T-cell (primary cell): ENCODE measurements around the gene GCNT2. TPM values are rescaled to one million over a fixed set of nuclear protein-coding genes. Genes with fewer than 3 reads are reported as not detected.
"Not testable (repeated sequence)": the region's sequence is repeated elsewhere in the genome, so short reads cannot be mapped to it uniquely, and the experiment has no call there.

Experiments
- ATAC-seq, 4 experiments: fragments of 200-7000 bp in 3 of 4; fragments of 150-1000 bp in 1 of 4; cut with Tn5 transposase; replicated peaks in 1 of 4; 1 replicate in 3 of 4; 2 replicates in 1 of 4; pipeline ENCODE4 v1.10.0; 2021; ENCODE audit warnings: moderate library complexity in 3 of 4, mild to moderate bottlenecking in 2 of 4, moderate number of reproducible peaks in 1 of 4
- CTCF ChIA-PET, 2 donors: fragments of 300-600 bp; sonication (Branson Sonifier 250); formaldehyde crosslinking; loops; one replicate each; lab custom pipeline; 2022; ENCODE audit warnings: antibody characterized with exemption in 2 of 2; lab: Charles Lee
- POLR2A ChIA-PET, 2 donors: fragments of 300-600 bp; sonication (Branson Sonifier 250); formaldehyde crosslinking; loops; one replicate each; lab custom pipeline; 2022; ENCODE audit warnings: antibody characterized with exemption in 2 of 2; lab: Charles Lee
- DNase-seq, 35 experiments: peaks; one replicate each; pipeline versions ENCODE4 v3.0.0 to v3.0.0-alpha.2; 2013 to 2023
- H3K27ac ChIP-seq: one replicate; pipeline ENCODE4 v1.5.1; 2013; ENCODE audit warnings: low read length
- H3K27me3 ChIP-seq, 2 experiments: replicated peaks in 1 of 2; 1 replicate in 1 of 2; 2 replicates in 1 of 2; pipeline versions ENCODE4 v1.6.1 to v1.7.0; 2013; ENCODE audit warnings: low read length in 1 of 2, mixed read lengths in 1 of 2; ENCODE audit not compliant: control insufficient read depth in 2 of 2, insufficient read depth in 2 of 2; ENCODE audit errors: extremely low read depth in 1 of 2
- H3K36me3 ChIP-seq, 2 donors: 1 replicate in 1 of 2; 2 replicates in 1 of 2; pipeline versions ENCODE4 v1.6.1 to v1.7.0; 2013; ENCODE audit warnings: low read length in 1 of 2; ENCODE audit not compliant: control insufficient read depth in 2 of 2, insufficient read depth in 1 of 2; ENCODE audit errors: extremely low read depth in 1 of 2
- H3K4me1 ChIP-seq, 2 experiments: 1 replicate in 1 of 2; 2 replicates in 1 of 2; pipeline versions ENCODE4 v1.6.1 to v1.7.0; 2013; ENCODE audit warnings: low read length in 2 of 2, mixed read lengths in 1 of 2; ENCODE audit not compliant: insufficient read depth in 2 of 2, control insufficient read depth in 1 of 2; ENCODE audit errors: extremely low read depth in 1 of 2
- H3K4me3 ChIP-seq, 2 donors: 1 replicate in 1 of 2; 2 replicates in 1 of 2; pipeline versions ENCODE4 v1.5.1 to v1.7.0; 2013; ENCODE audit warnings: mild to moderate bottlenecking in 2 of 2, low read length in 1 of 2, moderate library complexity in 1 of 2; ENCODE audit not compliant: control insufficient read depth in 1 of 2; ENCODE audit errors: extremely low read depth in 1 of 2
- H3K9me3 ChIP-seq: 2 replicates; pipeline ENCODE4 v1.7.0; 2013
- H3K27ac Mint-ChIP-seq, 2 donors: one replicate each; pipeline ENCODE4 v1.8.0; 2020 to 2021; ENCODE audit warnings: mild to moderate bottlenecking in 2 of 2, mixed read lengths in 2 of 2
- H3K27me3 Mint-ChIP-seq, 2 donors: one replicate each; pipeline ENCODE4 v1.8.0; 2021 to 2022; ENCODE audit warnings: mixed read lengths in 2 of 2
- H3K36me3 Mint-ChIP-seq: one replicate; pipeline ENCODE4 v1.8.0; 2021; ENCODE audit warnings: mixed read lengths
- H3K4me1 Mint-ChIP-seq, 3 donors: one replicate each; pipeline ENCODE4 v1.8.0; 2020 to 2022; ENCODE audit warnings: mixed read lengths in 3 of 3, mild to moderate bottlenecking in 1 of 3
- H3K4me3 Mint-ChIP-seq, 3 donors: one replicate each; pipeline ENCODE4 v1.8.0; 2020 to 2022; ENCODE audit warnings: mild to moderate bottlenecking in 3 of 3, mixed read lengths in 3 of 3, moderate library complexity in 3 of 3
- H3K9me3 Mint-ChIP-seq, 3 donors: one replicate each; pipeline ENCODE4 v1.8.0; 2020 to 2022; ENCODE audit warnings: mixed read lengths in 3 of 3
- WGBS: methylation state at CpG from one replicate; pipeline ENCODE4 v1.1.5; 2013; ENCODE audit warnings: missing lambda C conversion rate; ENCODE audit not compliant: insufficient coverage; 5-methylcytosine and 5-hydroxymethylcytosine counted together
- total RNA-seq, 35 experiments: library from RNA in 6 of 35; stranded (reverse) in 6 of 35; fragments of 120-200 nt in 1 of 35; gene quantifications; one replicate each; pipeline versions ENCODE4 v1.2.1 to v1.2.4 and lab custom pipeline; 2013 to 2026

GCNT2 gene
- total RNA-seq, 5 donors from 2014 or later (not counting 1 experiment from before 2014, with no cell fraction given): 2.2 to 6.8 (median 2.9) TPM

- no peaks in the 10 kb centered on the region for H3K9me3 ChIP-seq
- no peaks in the 10 kb centered on the region for H3K36me3 ChIP-seq
- H3K27me3 ChIP-seq: peaks cover 0 to 10% of the 10 kb centered on the region in 2 experiments
- H3K4me1 ChIP-seq: no peaks in the 10 kb centered on the region
- no peaks in the 10 kb centered on the region for H3K9me3 Mint-ChIP-seq
- peaks cover 4 to 26% of the 10 kb centered on the region in 2 donors for H3K27me3 Mint-ChIP-seq
- no peak overlapping the region for H3K27ac Mint-ChIP-seq
- H3K4me3 Mint-ChIP-seq: no peak overlapping the region
- no peaks in the 10 kb centered on the region for H3K36me3 Mint-ChIP-seq
- no peak overlapping the region for H3K4me3 ChIP-seq
- 94% methylated on average over 46 of the region's 46 CpGs for WGBS
- no peak for DNase-seq
- ChIA-PET CTCF (interaction anchor here (0.6 to 5.1 kb wide), 3 partner anchors 9 to 332 kb away, joined by 3 to 41 read pairs (median 4); no protein-coding TSS in a partner anchor), POLR2A (no interaction called here)
- H3K4me1 Mint-ChIP-seq: peaks cover 0 to 1% (median 0%) of the 10 kb centered on the region in 3 donors
- ATAC-seq: no peak
- no peak overlapping the region for H3K27ac ChIP-seq
Observed at GRCh38 chr6:10482636-10483257, 38.4 kb upstream of the GCNT2 start.

GRCh38 chr6:10484912-10485311, 36.2 kb upstream of the GCNT2 start:
- CTCF ChIA-PET: no interaction called here
- H3K9me3 Mint-ChIP-seq: no peaks in the 10 kb centered on the region

GRCh38 chr6:10485406-10485805, 35.7 kb upstream of the GCNT2 start:
- no peak for ATAC-seq
- ChIA-PET POLR2A (no interaction called here), CTCF (no interaction called here)
- peaks cover 2 to 28% of the 10 kb centered on the region in 2 donors for H3K27me3 Mint-ChIP-seq
- Histone ChIP-seq H3K27ac (no peak overlapping the region), H3K4me3 (no peak overlapping the region), H3K36me3 (no peaks in the 10 kb centered on the region), H3K4me1 (no peaks in the 10 kb centered on the region), H3K9me3 (no peaks in the 10 kb centered on the region), H3K27me3 (peaks cover 0 to 13% of the 10 kb centered on the region in 2 experiments)
- 79% methylated on average over 2 of the region's 7 CpGs for WGBS
- H3K4me3 Mint-ChIP-seq: no peak overlapping the region
- H3K4me1 Mint-ChIP-seq: no peaks in the 10 kb centered on the region
- no peak overlapping the region for H3K27ac Mint-ChIP-seq
- H3K36me3 Mint-ChIP-seq: no peaks in the 10 kb centered on the region
- DNase-seq: no peak
- H3K9me3 Mint-ChIP-seq: no peaks in the 10 kb centered on the region

More at GRCh38 chr6:10484912-10485311, 36.2 kb upstream of the GCNT2 start:
- Histone ChIP-seq H3K4me3 (no peak overlapping the region), H3K36me3 (no peaks in the 10 kb centered on the region), H3K9me3 (no peaks in the 10 kb centered on the region), H3K27ac (no peak overlapping the region), H3K4me1 (no peaks in the 10 kb centered on the region), H3K27me3 (peaks cover 0 to 13% of the 10 kb centered on the region in 2 experiments)
- DNase-seq: no peak
- Mint-ChIP-seq H3K27ac (no peak overlapping the region), H3K4me1 (peaks cover 0 to 1% (median 0%) of the 10 kb centered on the region in 3 donors), H3K27me3 (peaks cover 3 to 30% of the 10 kb centered on the region in 2 donors), H3K36me3 (no peaks in the 10 kb centered on the region), H3K4me3 (no peak overlapping the region)
- no CpG with 5 or more reads among the region's 3 CpGs for WGBS
- POLR2A ChIA-PET: interaction anchor here in 1 of 2 donors (0.6 kb wide), 1 partner anchor 12 kb away, joined by 4 read pairs; no protein-coding TSS in a partner anchor
- ATAC-seq: no peak

GRCh38 chr6:10486215-10486614, 34.9 kb upstream of the GCNT2 start:
- ATAC-seq (no peak), DNase-seq (no peak)
- CTCF ChIA-PET: no interaction called here
- Histone ChIP-seq H3K9me3 (no peaks in the 10 kb centered on the region), H3K4me3 (no peak overlapping the region), H3K27me3 (peaks cover 0 to 14% of the 10 kb centered on the region in 2 experiments), H3K4me1 (no peaks in the 10 kb centered on the region), H3K27ac (no peak overlapping the region), H3K36me3 (no peaks in the 10 kb centered on the region)
- POLR2A ChIA-PET: no interaction called here
- H3K4me3 Mint-ChIP-seq: no peak overlapping the region
- no peaks in the 10 kb centered on the region for H3K4me1 Mint-ChIP-seq
- H3K9me3 Mint-ChIP-seq: no peaks in the 10 kb centered on the region
- no peaks in the 10 kb centered on the region for H3K36me3 Mint-ChIP-seq
- 86% methylated on average over 4 of the region's 4 CpGs for WGBS
- H3K27me3 Mint-ChIP-seq: peaks cover 2 to 27% of the 10 kb centered on the region in 2 donors
- no peak overlapping the region for H3K27ac Mint-ChIP-seq

- H3K9me3 ChIP-seq, H3K36me3 Mint-ChIP-seq, H3K27ac Mint-ChIP-seq, ATAC-seq, H3K4me1 ChIP-seq, DNase-seq, H3K9me3 Mint-ChIP-seq, POLR2A ChIA-PET, H3K27ac ChIP-seq, H3K36me3 ChIP-seq, H3K4me1 Mint-ChIP-seq, H3K4me3 ChIP-seq, H3K4me3 Mint-ChIP-seq: not testable (repeated sequence)
- WGBS: 70% methylated on average over 2 of the region's 9 CpGs
- peaks cover 0 to 27% of the 10 kb centered on the region in 2 donors for H3K27me3 Mint-ChIP-seq
- CTCF ChIA-PET: interaction anchor here in 1 of 2 donors (0.6 kb wide), 1 partner anchor 13 kb away, joined by 3 read pairs; no protein-coding TSS in a partner anchor
- peaks cover 0 to 15% of the 10 kb centered on the region in 2 experiments for H3K27me3 ChIP-seq
Observed at GRCh38 chr6:10486944-10487588, 34.1 kb upstream of the GCNT2 start.

GRCh38 chr6:10487668-10488327, 33.4 kb upstream of the GCNT2 start:
- no peak overlapping the region for H3K27ac ChIP-seq
- POLR2A ChIA-PET: no interaction called here
- ATAC-seq (no peak), DNase-seq (no peak)
- H3K4me1 Mint-ChIP-seq: no peaks in the 10 kb centered on the region
- H3K4me3 Mint-ChIP-seq: no peak overlapping the region
- 88% methylated on average over 34 of the region's 44 CpGs for WGBS
- no peaks in the 10 kb centered on the region for H3K36me3 ChIP-seq
- no peaks in the 10 kb centered on the region for H3K4me1 ChIP-seq
- H3K27ac Mint-ChIP-seq: no peak overlapping the region
- H3K27me3 Mint-ChIP-seq: peaks cover 0 to 30% of the 10 kb centered on the region in 2 donors
- CTCF ChIA-PET: interaction anchor here in 1 of 2 donors (0.6 kb wide), 1 partner anchor 13 kb away, joined by 3 read pairs; no protein-coding TSS in a partner anchor
- H3K9me3 ChIP-seq: no peaks in the 10 kb centered on the region
- H3K4me3 ChIP-seq: no peak overlapping the region
- no peaks in the 10 kb centered on the region for H3K9me3 Mint-ChIP-seq
- peaks cover 0 to 15% of the 10 kb centered on the region in 2 experiments for H3K27me3 ChIP-seq
- no peaks in the 10 kb centered on the region for H3K36me3 Mint-ChIP-seq
